Mammary epithelial cell (primary cell): Measurements from ENCODE around the gene C13orf46.

ENCODE experiments used
- CTCF ChIP-seq, 2 donors: IDR thresholded peaks in 1 of 2; conservative IDR thresholded peaks in 1 of 2; 2 replicates each; pipeline ENCODE4 v1.5.1; 2011 to 2012; ENCODE audit warnings: inconsistent platforms in 2 of 2, low read length in 2 of 2, mild to moderate bottlenecking in 2 of 2, control low read depth in 1 of 2, low read depth in 1 of 2; ENCODE audit not compliant: insufficient read depth in 1 of 2; ENCODE audit errors: extremely low read depth in 1 of 2
- EZH2 ChIP-seq: IDR thresholded peaks from 2 replicates; pipeline ENCODE4 v1.6.1; 2012; ENCODE audit warnings: low read length, inconsistent platforms, borderline replicate concordance

DNA sequence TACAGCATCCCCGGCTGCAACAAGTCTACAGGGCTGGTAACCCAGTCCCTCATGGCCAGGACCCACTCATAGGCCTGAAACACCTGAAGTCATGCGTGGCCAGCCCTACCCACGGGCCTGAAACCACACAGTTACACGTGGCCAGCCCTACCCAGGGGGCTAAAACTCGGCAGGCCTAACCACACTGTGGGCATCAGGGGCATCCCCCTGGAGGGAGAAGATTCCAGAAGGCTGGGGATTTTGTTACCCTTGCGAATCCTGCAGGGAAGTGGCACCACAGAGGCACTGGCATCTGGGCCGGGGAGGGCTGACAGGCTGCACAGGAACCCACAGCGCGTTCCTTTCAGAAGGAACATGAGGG, 48.4 kb upstream of the C13orf46 start:
- TF ChIP-seq EZH2 (no peak), CTCF (conservative IDR thresholded peaks at IDR 0.05 in 1 of 2, IDR thresholded peaks at IDR 0.05 in 1 of 2; ENCODE audit: extremely low read depth in 1 of 2, insufficient read depth in 1 of 2, low read depth in 1 of 2, low read length in 2 of 2) (no peak)
